HepG2 (cell line): ENCODE results near the gene PXMP4. TPM values are rescaled to one million over a fixed set of nuclear protein-coding genes. Genes with fewer than 3 reads are reported as not detected.

Experiments used
- ATAC-seq: fragments of 200-7000 bp; cut with Tn5 transposase; 3 replicates; pipeline ENCODE4 v1.9.1; 2020; ENCODE audit warnings: mild to moderate bottlenecking, moderate library complexity
- BruUV-seq: library from RNA; stranded (reverse); fragments of 400-500 nt; replicated peaks from 2 replicates; lab custom pipeline; 2021; lab: Mats Ljungman, UMichigan
- CTCF ChIA-PET: fragments of 300-600 bp; formaldehyde crosslinking; extraction: SDS; loops from one replicate; lab custom pipeline; 2021; ENCODE audit warnings: low total read pairs, inconsistent platforms, low intra/inter-chr PET ratio; lab: Yijun Ruan, JAX
- POLR2A ChIA-PET: fragments of 350-600 bp; sonication (Branson Sonifier 250); formaldehyde crosslinking; loops from one replicate; lab custom pipeline; 2020; ENCODE audit warnings: antibody characterized with exemption, inconsistent platforms; lab: Yijun Ruan, JAX
- DNase-seq: peaks from one replicate; pipeline ENCODE4 v3.0.0-alpha.2; 2015; ENCODE audit warnings: low spot score
- FAIRE-seq: peaks from 3 replicates; lab custom pipeline; 2011; peaks lifted over from hg19 to GRCh38; lab: Jason Lieb, UNC
- H2AFZ ChIP-seq: one replicate; pipeline ENCODE4 v1.6.1; 2011; ENCODE audit warnings: low read length, inconsistent platforms
- H3K27ac ChIP-seq: fragments of 300-600 bp; 3 replicates; pipeline ENCODE4 v1.8.0; 2011; ENCODE audit warnings: mixed run types, mild to moderate bottlenecking, mixed read lengths, low read length, inconsistent platforms; ENCODE audit not compliant: insufficient read depth; ENCODE audit errors: extremely low read length
- H3K27me3 ChIP-seq, 2 experiments: fragments of 200-600 bp in 1 of 2; 2 replicates in 1 of 2; 3 replicates in 1 of 2; pipeline versions ENCODE4 v1.6.0 to v1.8.0; 2011; ENCODE audit warnings: low read length in 2 of 2, mild to moderate bottlenecking in 2 of 2, moderate library complexity in 2 of 2, inconsistent platforms in 1 of 2; ENCODE audit not compliant: insufficient read depth in 2 of 2, control insufficient read depth in 1 of 2
- H3K36me3 ChIP-seq, 2 experiments: fragments of 200-600 bp in 1 of 2; replicated peaks in 1 of 2; 2 replicates in 1 of 2; 3 replicates in 1 of 2; pipeline versions ENCODE4 v1.5.1 to v1.8.0; 2011; ENCODE audit warnings: low read length in 2 of 2, inconsistent platforms in 1 of 2; ENCODE audit not compliant: insufficient read depth in 2 of 2, control insufficient read depth in 1 of 2
- H3K4me1 ChIP-seq: 2 replicates; pipeline ENCODE4 v1.5.1; 2012; ENCODE audit warnings: low read length, inconsistent platforms; ENCODE audit not compliant: insufficient read depth
- H3K4me2 ChIP-seq: 2 replicates; pipeline ENCODE4 v1.6.0; 2011; ENCODE audit warnings: low read depth, low read length, inconsistent platforms
- H3K4me3 ChIP-seq, 3 experiments: fragments of 200-600 bp in 1 of 3; sonication (generic), shearing (Covaris generic) in 1 of 3; replicated peaks in 1 of 3; 2 replicates each; pipeline ENCODE4 v1.5.1; 2011 to 2016; ENCODE audit warnings: low read length in 3 of 3, inconsistent platforms in 2 of 3, low read depth in 2 of 3, mild to moderate bottlenecking in 2 of 3, control low read depth in 1 of 3, mixed read lengths in 1 of 3; ENCODE audit not compliant: insufficient read depth in 1 of 3
- H3K79me2 ChIP-seq: one replicate; pipeline ENCODE4 v1.6.1; 2011; ENCODE audit warnings: low read length, inconsistent platforms; ENCODE audit not compliant: insufficient read depth
- H3K9ac ChIP-seq: 2 replicates; pipeline ENCODE4 v1.6.0; 2011; ENCODE audit warnings: mild to moderate bottlenecking, low read depth, low read length, inconsistent platforms; ENCODE audit not compliant: insufficient read depth
- H3K9me3 ChIP-seq: 2 replicates; pipeline ENCODE4 v1.5.1; 2012; ENCODE audit warnings: mild to moderate bottlenecking, low read length
- H4K20me1 ChIP-seq: 2 replicates; pipeline ENCODE4 v1.6.0; 2011; ENCODE audit warnings: inconsistent platforms, mild to moderate bottlenecking, low read length, moderate library complexity; ENCODE audit not compliant: insufficient read depth
- AGO2 ChIP-seq: fragments of 200-400 bp; formaldehyde crosslinking; optimal IDR thresholded peaks from 2 replicates; pipeline ENCODE3; 2017; ENCODE audit warnings: mild to moderate bottlenecking, low read depth, low read length, moderate library complexity
- MAFK ChIP-seq, 2 experiments: IDR thresholded peaks in 1 of 2; conservative IDR thresholded peaks in 1 of 2; 2 replicates each; pipeline ENCODE4 v1.6.1; 2011; ENCODE audit warnings: improper control_type of control experiment in 2 of 2, low read length in 2 of 2
- POLR2A ChIP-seq, 2 experiments: IDR thresholded peaks; 2 replicates each; pipeline ENCODE4 v1.6.1; 2011; ENCODE audit warnings: low read depth in 2 of 2, low read length in 2 of 2, mild to moderate bottlenecking in 1 of 2, moderate library complexity in 1 of 2; ENCODE audit not compliant: insufficient read depth in 1 of 2
- SYNCRIP ChIP-seq: fragments of 200-400 bp; formaldehyde crosslinking; IDR thresholded peaks from 2 replicates; pipeline ENCODE4 v1.6.1; 2018; ENCODE audit warnings: mild to moderate bottlenecking, low read depth, low read length; ENCODE audit not compliant: insufficient read depth
- ZNF768 ChIP-seq: sonication (generic); formaldehyde crosslinking; IDR thresholded peaks from 2 replicates; pipeline ENCODE4 v1.4.0; 2020; ENCODE audit warnings: missing genetic modification reagents
- WGBS: methylation state at CpG from one replicate; pipeline ENCODE4 v1.1.6; 2017; ENCODE audit warnings: low lambda C conversion rate; 5-methylcytosine and 5-hydroxymethylcytosine counted together
- in situ Hi-C: cut with HindIII; loops from 2 replicates; pipeline ENCODE4 v1.10.0; 2017; ENCODE audit warnings: low pct_unique_long_range_greater_than_20kb; ENCODE audit not compliant: extremely low pct_ligation_motif_present
- intact Hi-C: fragments of 100-400 bp; cut with micrococcal nuclease; formaldehyde crosslinking; loops from one replicate; pipeline ENCODE4 v1.10.0; 2022; ENCODE audit not compliant: unreplicated experiment
- polyA plus RNA-seq, 8 experiments: library from polyadenylated mRNA; depleted of rRNA in 3 of 8; stranded (reverse) in 7 of 8; unstranded in 1 of 8; fragments of >200 nt; fragmentation: Illumina TruSeq in 4 of 8; extraction: Trizol in 4 of 8; gene quantifications; 2 replicates each; pipeline versions ENCODE4 v1.2.1 to v1.2.3, GENCODE V29; 2011 to 2016; ENCODE audit warnings: low read depth in 4 of 8, missing spikeins in 1 of 8, mixed read lengths in 1 of 8; ENCODE audit not compliant: insufficient read depth in 1 of 8
- total RNA-seq, 5 experiments: library from RNA; depleted of rRNA; stranded (reverse); fragments of >200 nt; fragmentation: Illumina TruSeq; extraction: Trizol; gene quantifications; 2 replicates each; pipeline ENCODE4 v1.2.3, GENCODE V29; 2016; ENCODE audit warnings: low read depth in 1 of 5
- TF ChIP-seq, protein P1 (sequence below): sonication (generic); formaldehyde crosslinking; IDR thresholded peaks from 2 replicates; pipeline ENCODE4 v1.5.1; 2020; ENCODE audit warnings: mild to moderate bottlenecking, missing genetic modification reagents, moderate library complexity

Gene PXMP4
- total and polyA plus RNA-seq, 2 of the 13 experiments (the other 11 are each of a cell fraction or from before 2014, with no cell fraction given) = not detected

DNA sequence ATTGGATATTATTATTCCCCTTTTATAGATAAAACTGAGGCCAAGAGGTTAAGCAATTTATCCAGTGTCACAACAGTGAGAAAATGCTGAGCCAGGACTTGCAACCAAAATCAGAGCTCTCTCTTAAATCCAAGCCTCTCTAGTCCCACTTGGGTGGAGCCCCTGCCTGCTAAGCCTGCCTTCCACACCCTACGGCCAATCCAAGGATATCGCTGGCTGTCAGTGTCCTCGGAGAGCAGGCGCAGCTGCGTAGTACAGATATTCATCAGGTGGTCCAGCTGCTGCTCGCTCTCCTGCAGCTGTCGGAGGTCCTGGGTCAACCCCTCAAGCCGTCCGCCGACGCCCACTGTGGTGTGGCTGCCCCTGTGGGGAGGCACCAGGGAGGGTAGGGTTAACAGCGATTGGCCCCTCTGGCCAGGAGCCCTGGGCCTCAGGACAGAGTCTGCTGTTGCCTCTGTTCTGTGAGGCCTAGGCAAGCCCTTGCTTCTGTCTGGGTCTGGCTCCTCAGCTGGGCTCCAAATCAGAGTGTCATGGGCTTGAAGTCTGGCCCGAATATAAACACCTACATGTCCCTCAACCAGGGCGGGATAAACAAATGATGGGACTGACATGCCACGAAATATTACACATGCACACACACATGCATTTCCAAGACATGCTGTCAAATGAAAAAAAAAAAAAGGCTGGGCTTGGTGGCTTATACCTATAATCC lies 42.0 kb downstream of the PXMP4 start:
- Histone ChIP-seq H3K27ac (no peak overlapping the region), H3K9ac (no peak overlapping the region), H3K36me3 (peaks cover 9 to 28% of the 10 kb centered on the region in 2 experiments; a peak in 4 of 5 replicates), H2AFZ (no peak overlapping the region), H3K4me1 (peaks cover 17% of the 10 kb centered on the region), H3K9me3 (no peaks in the 10 kb centered on the region), H3K4me3 (no peak overlapping the region), H3K27me3 (peaks cover 0 to 3% of the 10 kb centered on the region in 2 experiments; a peak in 1 of 5 replicates), H3K79me2 (peaks cover 12% of the 10 kb centered on the region), H4K20me1 (no peaks in the 10 kb centered on the region), H3K4me2 (no peak overlapping the region)
- POLR2A ChIA-PET = interaction anchor here (1.0 kb wide), 1 partner anchor 15 kb away, joined by 3 read pairs; no protein-coding TSS in a partner anchor
- CTCF ChIA-PET = no interaction called here
- DNase-seq (no peak), ATAC-seq (no peak), FAIRE-seq (no peak)
- intact Hi-C loops (no loop called here), in situ Hi-C loops (no loop called here)
- no TSS peak for BruUV-seq
- TF ChIP-seq, protein P1, sequence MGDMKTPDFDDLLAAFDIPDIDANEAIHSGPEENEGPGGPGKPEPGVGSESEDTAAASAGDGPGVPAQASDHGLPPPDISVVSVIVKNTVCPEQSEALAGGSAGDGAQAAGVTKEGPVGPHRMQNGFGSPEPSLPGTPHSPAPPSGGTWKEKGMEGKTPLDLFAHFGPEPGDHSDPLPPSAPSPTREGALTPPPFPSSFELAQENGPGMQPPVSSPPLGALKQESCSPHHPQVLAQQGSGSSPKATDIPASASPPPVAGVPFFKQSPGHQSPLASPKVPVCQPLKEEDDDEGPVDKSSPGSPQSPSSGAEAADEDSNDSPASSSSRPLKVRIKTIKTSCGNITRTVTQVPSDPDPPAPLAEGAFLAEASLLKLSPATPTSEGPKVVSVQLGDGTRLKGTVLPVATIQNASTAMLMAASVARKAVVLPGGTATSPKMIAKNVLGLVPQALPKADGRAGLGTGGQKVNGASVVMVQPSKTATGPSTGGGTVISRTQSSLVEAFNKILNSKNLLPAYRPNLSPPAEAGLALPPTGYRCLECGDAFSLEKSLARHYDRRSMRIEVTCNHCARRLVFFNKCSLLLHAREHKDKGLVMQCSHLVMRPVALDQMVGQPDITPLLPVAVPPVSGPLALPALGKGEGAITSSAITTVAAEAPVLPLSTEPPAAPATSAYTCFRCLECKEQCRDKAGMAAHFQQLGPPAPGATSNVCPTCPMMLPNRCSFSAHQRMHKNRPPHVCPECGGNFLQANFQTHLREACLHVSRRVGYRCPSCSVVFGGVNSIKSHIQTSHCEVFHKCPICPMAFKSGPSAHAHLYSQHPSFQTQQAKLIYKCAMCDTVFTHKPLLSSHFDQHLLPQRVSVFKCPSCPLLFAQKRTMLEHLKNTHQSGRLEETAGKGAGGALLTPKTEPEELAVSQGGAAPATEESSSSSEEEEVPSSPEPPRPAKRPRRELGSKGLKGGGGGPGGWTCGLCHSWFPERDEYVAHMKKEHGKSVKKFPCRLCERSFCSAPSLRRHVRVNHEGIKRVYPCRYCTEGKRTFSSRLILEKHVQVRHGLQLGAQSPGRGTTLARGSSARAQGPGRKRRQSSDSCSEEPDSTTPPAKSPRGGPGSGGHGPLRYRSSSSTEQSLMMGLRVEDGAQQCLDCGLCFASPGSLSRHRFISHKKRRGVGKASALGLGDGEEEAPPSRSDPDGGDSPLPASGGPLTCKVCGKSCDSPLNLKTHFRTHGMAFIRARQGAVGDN = 0 out of 2 replicates have a peak, but pooled peaks have one; percentile 12
- TF ChIP-seq ZNF768 = peak; percentile 33; the same call in 1 of the 2 replicates
- no peak for TF ChIP-seq SYNCRIP
- peak; percentile 70 for TF ChIP-seq AGO2
- peak; percentile 25 to 53; a peak in 2 of 4 replicates for TF ChIP-seq MAFK (conservative IDR thresholded peaks at IDR 0.05 in 1 of 2, IDR thresholded peaks at IDR 0.05 in 1 of 2; ENCODE audit: low read length in 2 of 2)
- TF ChIP-seq POLR2A (IDR thresholded peaks at IDR 0.05; ENCODE audit: insufficient read depth in 1 of 2, low read depth in 2 of 2, low read length in 2 of 2) = 0 out of 4 replicates have a peak, but pooled peaks of 1 of the 2 experiments have one; percentile 9
- whole genome bisulfite sequencing = 98% methylated on average over 15 of the region's 15 CpGs
